Keratinocyte (primary cell): ENCODE data around the gene PLD5. TPM values are rescaled to one million over a fixed set of nuclear protein-coding genes. Genes with fewer than 3 reads are reported as not detected.

Experiments used
- DNase-seq: peaks from one replicate; pipeline ENCODE4 v3.0.0-alpha.2; 2011; ENCODE audit warnings: low read depth, missing footprints, low spot score
- FAIRE-seq: peaks from 2 replicates; lab custom pipeline; 2011; peaks lifted over from hg19 to GRCh38; lab: Jason Lieb, UNC
- H2AFZ ChIP-seq: 2 replicates; pipeline ENCODE4 v1.6.0; 2012; ENCODE audit warnings: low read length, control low read depth, inconsistent platforms; ENCODE audit not compliant: control insufficient read depth
- H3K27ac ChIP-seq: 2 replicates; pipeline ENCODE4 v1.5.1; 2011; ENCODE audit warnings: low read length; ENCODE audit not compliant: control insufficient read depth, insufficient read depth
- H3K27me3 ChIP-seq: 3 replicates; pipeline ENCODE4 v1.6.0; 2011; ENCODE audit warnings: low read length; ENCODE audit not compliant: control insufficient read depth, insufficient read depth; ENCODE audit errors: extremely low read depth
- H3K36me3 ChIP-seq, 2 experiments: 2 replicates in 1 of 2; 3 replicates in 1 of 2; pipeline ENCODE4 v1.5.1; 2011; ENCODE audit warnings: low read length in 2 of 2, mild to moderate bottlenecking in 1 of 2; ENCODE audit not compliant: control insufficient read depth in 2 of 2, insufficient read depth in 2 of 2; ENCODE audit errors: extremely low read depth in 1 of 2
- H3K4me1 ChIP-seq: 3 replicates; pipeline ENCODE4 v1.5.1; 2011; ENCODE audit warnings: low read length; ENCODE audit not compliant: control insufficient read depth, insufficient read depth; ENCODE audit errors: extremely low read depth
- H3K4me2 ChIP-seq: 3 replicates; pipeline ENCODE4 v1.6.0; 2011; ENCODE audit warnings: low read depth, low read length; ENCODE audit not compliant: control insufficient read depth, insufficient read depth; ENCODE audit errors: extremely low read depth
- H3K4me3 ChIP-seq, 3 experiments: fragments of 200-600 bp in 1 of 3; sonication (generic) in 1 of 3; 2 replicates in 2 of 3; 3 replicates in 1 of 3; pipeline ENCODE4 v1.5.1; 2011 to 2016; ENCODE audit warnings: low read length in 3 of 3, mild to moderate bottlenecking in 3 of 3, control low read depth in 2 of 3, inconsistent platforms in 1 of 3, low read depth in 1 of 3, mixed read lengths in 1 of 3, mixed run types in 1 of 3, moderate library complexity in 1 of 3; ENCODE audit not compliant: control insufficient read depth in 2 of 3, insufficient read depth in 2 of 3; ENCODE audit errors: extremely low read depth in 1 of 3
- H3K79me2 ChIP-seq: 2 replicates; pipeline ENCODE4 v1.6.0; 2012; ENCODE audit warnings: low read length; ENCODE audit not compliant: control insufficient read depth, insufficient read depth
- H3K9ac ChIP-seq: 3 replicates; pipeline ENCODE4 v1.6.0; 2011; ENCODE audit warnings: low read length; ENCODE audit not compliant: control insufficient read depth, insufficient read depth; ENCODE audit errors: extremely low read depth
- H3K9me1 ChIP-seq: 3 replicates; pipeline ENCODE4 v1.6.0; 2011; ENCODE audit warnings: low read length; ENCODE audit not compliant: control insufficient read depth, insufficient read depth; ENCODE audit errors: extremely low read depth
- H3K9me3 ChIP-seq: 2 replicates; pipeline ENCODE4 v1.5.1; 2012; ENCODE audit warnings: low read depth, low read length; ENCODE audit not compliant: control insufficient read depth
- H4K20me1 ChIP-seq: 3 replicates; pipeline ENCODE4 v1.6.0; 2011; ENCODE audit warnings: low read length; ENCODE audit not compliant: control insufficient read depth, insufficient read depth; ENCODE audit errors: extremely low read depth
- EZH2 ChIP-seq: IDR thresholded peaks from one replicate; pipeline ENCODE4 v1.6.1; 2012; ENCODE audit warnings: inconsistent platforms, mild to moderate bottlenecking, low read length, moderate library complexity
- dilution Hi-C: fragments of 300-500 bp; cut with MboI; formaldehyde crosslinking; loops from one replicate; pipeline ENCODE4 v1.7.0; 2020; ENCODE audit warnings: low sequenced_read_pairs; ENCODE audit not compliant: extremely low pct_ligation_motif_present
- polyA plus RNA-seq, 5 experiments: library from polyadenylated mRNA; depleted of rRNA in 3 of 5; stranded (reverse) in 3 of 5; stranded (forward) in 1 of 5; unstranded in 1 of 5; fragments of >200 nt; gene quantifications; 1 replicate in 1 of 5; 2 replicates in 3 of 5; 3 replicates in 1 of 5; pipeline versions ENCODE4 v1.2.1 to v1.2.3, GENCODE V29; 2011 to 2012; ENCODE audit warnings: missing spikeins in 2 of 5, low read depth in 1 of 5, low replicate concordance in 1 of 5
- TF ChIP-seq, protein P1 (sequence below), 3 experiments: IDR thresholded peaks in 1 of 3; conservative IDR thresholded peaks in 1 of 3; optimal IDR thresholded peaks in 1 of 3; 2 replicates in 2 of 3; 3 replicates in 1 of 3; pipeline versions ENCODE3 to v1.5.1; 2011; ENCODE audit warnings: low read length in 3 of 3, mild to moderate bottlenecking in 3 of 3, moderate library complexity in 2 of 3, control low read depth in 1 of 3, inconsistent platforms in 1 of 3; ENCODE audit not compliant: insufficient read depth in 2 of 3; ENCODE audit errors: extremely low read depth in 1 of 3

The PLD5 gene
- polyA plus RNA-seq, 1 donor (not counting 4 experiments of a cell fraction or from before 2014, with no cell fraction given) = 7.2 TPM

DNA sequence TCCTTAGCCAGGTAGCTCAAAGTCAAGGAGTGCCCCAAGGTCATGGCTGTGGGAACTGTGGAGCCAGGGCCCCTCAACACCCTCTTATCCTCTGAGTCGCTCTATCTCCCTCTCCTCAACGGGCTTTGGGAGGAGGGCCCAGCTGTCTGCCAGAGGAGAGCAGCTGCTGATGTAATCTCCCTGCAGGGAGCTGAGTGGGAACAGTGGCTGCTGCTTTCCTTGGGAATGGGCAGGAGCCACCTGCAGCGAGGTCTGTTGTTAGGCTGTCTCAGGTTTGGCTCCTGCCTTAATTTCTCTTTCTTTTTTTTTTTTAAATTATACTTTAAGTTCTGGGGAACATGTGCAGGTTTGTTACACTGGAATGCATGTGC lies 466.8 kb downstream of the PLD5 start:
- dilution Hi-C loops = no loop called here

DNA sequence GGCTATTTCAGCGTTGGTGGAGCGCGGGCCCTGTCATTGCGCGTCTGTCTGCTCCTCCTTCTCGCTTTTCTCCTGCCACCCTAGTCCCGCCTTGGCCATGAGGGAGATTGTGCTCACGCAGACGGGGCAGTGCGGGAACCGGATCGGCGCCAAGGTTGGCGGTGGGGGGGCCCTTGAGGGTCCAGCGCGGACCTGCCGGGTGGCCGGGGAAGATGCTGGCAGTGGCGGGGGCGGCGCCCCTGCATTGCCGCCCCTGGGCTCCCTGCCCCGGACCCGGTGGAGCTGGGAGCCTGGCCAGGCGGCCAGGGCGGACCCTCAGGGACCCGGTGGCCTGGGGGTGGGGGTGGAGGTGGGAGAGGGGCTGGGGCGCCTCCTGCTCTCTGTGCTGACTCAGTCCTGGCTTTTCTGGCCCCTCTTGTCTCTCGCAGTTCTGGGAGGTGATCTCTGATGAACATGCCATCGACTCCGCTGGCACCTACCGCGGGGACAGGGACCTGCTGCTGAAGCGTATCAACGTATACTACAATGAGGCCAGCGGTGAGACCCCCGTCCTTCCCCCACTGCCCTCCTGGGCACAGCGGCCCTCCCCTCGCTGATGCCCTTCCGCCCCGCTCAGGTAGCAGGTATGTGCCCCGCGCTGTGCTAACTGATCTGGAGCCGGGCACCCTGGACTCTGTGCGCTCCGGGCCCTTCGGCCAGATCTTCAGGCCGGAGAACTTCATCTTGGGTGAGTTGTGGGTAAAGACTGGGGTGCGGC lies 467.3 kb downstream of the PLD5 start:
- FAIRE-seq = no peak

More for the DNA sequence above, 466.8 kb downstream of the PLD5 start:
- Histone ChIP-seq H3K9ac (no peak overlapping the region), H3K4me3 (no peak overlapping the region), H3K27me3 (no peaks in the 10 kb centered on the region), H4K20me1 (no peaks in the 10 kb centered on the region), H3K4me2 (no peak overlapping the region), H3K9me1 (no peaks in the 10 kb centered on the region), H3K9me3 (no peaks in the 10 kb centered on the region), H3K79me2 (no peaks in the 10 kb centered on the region), H2AFZ (no peak overlapping the region), H3K4me1 (no peaks in the 10 kb centered on the region), H3K27ac (no peak overlapping the region), H3K36me3 (no peaks in the 10 kb centered on the region)
- DNase-seq = no peak
- no peak for FAIRE-seq
- TF ChIP-seq EZH2 = no peak
- TF ChIP-seq, protein P1, sequence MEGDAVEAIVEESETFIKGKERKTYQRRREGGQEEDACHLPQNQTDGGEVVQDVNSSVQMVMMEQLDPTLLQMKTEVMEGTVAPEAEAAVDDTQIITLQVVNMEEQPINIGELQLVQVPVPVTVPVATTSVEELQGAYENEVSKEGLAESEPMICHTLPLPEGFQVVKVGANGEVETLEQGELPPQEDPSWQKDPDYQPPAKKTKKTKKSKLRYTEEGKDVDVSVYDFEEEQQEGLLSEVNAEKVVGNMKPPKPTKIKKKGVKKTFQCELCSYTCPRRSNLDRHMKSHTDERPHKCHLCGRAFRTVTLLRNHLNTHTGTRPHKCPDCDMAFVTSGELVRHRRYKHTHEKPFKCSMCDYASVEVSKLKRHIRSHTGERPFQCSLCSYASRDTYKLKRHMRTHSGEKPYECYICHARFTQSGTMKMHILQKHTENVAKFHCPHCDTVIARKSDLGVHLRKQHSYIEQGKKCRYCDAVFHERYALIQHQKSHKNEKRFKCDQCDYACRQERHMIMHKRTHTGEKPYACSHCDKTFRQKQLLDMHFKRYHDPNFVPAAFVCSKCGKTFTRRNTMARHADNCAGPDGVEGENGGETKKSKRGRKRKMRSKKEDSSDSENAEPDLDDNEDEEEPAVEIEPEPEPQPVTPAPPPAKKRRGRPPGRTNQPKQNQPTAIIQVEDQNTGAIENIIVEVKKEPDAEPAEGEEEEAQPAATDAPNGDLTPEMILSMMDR (optimal IDR thresholded peaks at IDR 0.05 in 1 of 3, IDR thresholded peaks at IDR 0.05 in 1 of 3, conservative IDR thresholded peaks at IDR 0.05 in 1 of 3; ENCODE audit: extremely low read depth in 1 of 3, insufficient read depth in 2 of 3, low read length in 3 of 3) = no peak

More for the DNA sequence above, 467.3 kb downstream of the PLD5 start:
- Histone ChIP-seq H3K9ac (no peak overlapping the region), H3K9me3 (no peaks in the 10 kb centered on the region), H3K4me1 (no peaks in the 10 kb centered on the region), H3K27me3 (no peaks in the 10 kb centered on the region), H2AFZ (no peak overlapping the region), H4K20me1 (no peaks in the 10 kb centered on the region), H3K4me2 (no peak overlapping the region), H3K36me3 (no peaks in the 10 kb centered on the region), H3K9me1 (no peaks in the 10 kb centered on the region), H3K79me2 (no peaks in the 10 kb centered on the region), H3K4me3 (no peak overlapping the region), H3K27ac (no peak overlapping the region)
- dilution Hi-C loops = no loop called here
- DNase-seq = no peak
- TF ChIP-seq, protein P1 (optimal IDR thresholded peaks at IDR 0.05 in 1 of 3, IDR thresholded peaks at IDR 0.05 in 1 of 3, conservative IDR thresholded peaks at IDR 0.05 in 1 of 3; ENCODE audit: extremely low read depth in 1 of 3, insufficient read depth in 2 of 3, low read length in 3 of 3) = no peak
- no peak for TF ChIP-seq EZH2
